Vagina (tissue), 2 donors: Measurements from ENCODE around the gene ARFGAP3. TPM values are rescaled to one million over a fixed set of nuclear protein-coding genes. Genes with fewer than 3 reads are reported as not detected.

Experiments
- DNase-seq, 2 donors: peaks; one replicate each; pipeline ENCODE4 v3.0.0-alpha.2; 2017; ENCODE audit errors: extremely low spot score in 2 of 2
- H3K27ac ChIP-seq: fragments of 200-600 bp; sonication (generic); one replicate; pipeline ENCODE4 v1.5.1; 2019
- H3K27me3 ChIP-seq: fragments of 200-600 bp; sonication (generic); one replicate; pipeline ENCODE4 v1.5.1; 2019
- H3K36me3 ChIP-seq, 2 donors: fragments of 200-600 bp; sonication (generic); one replicate each; pipeline ENCODE4 v1.5.1; 2017 to 2019
- H3K4me1 ChIP-seq: fragments of 200-600 bp; sonication (generic); one replicate; pipeline ENCODE4 v1.5.1; 2019
- H3K4me3 ChIP-seq, 2 donors: fragments of 200-600 bp; sonication (generic); 1 replicate in 1 of 2; 2 replicates in 1 of 2; pipeline ENCODE4 v1.5.1; 2016 to 2019
- H3K9me3 ChIP-seq: fragments of 200-600 bp; sonication (generic); one replicate; pipeline ENCODE4 v1.5.1; 2019
- CTCF ChIP-seq, 3 experiments: fragments of 450-650 bp in 2 of 3; fragments of 200-600 bp in 1 of 3; sonication (generic) in 1 of 3; IDR thresholded peaks; one replicate each; pipeline ENCODE4 v1.5.1; 2017 to 2019; ENCODE audit warnings: antibody characterized with exemption in 3 of 3, mild to moderate bottlenecking in 2 of 3, moderate library complexity in 2 of 3
- POLR2A ChIP-seq, 2 donors: fragments of 450-650 bp; IDR thresholded peaks; one replicate each; pipeline ENCODE4 v1.6.1; 2017; ENCODE audit warnings: antibody characterized with exemption in 2 of 2, mild to moderate bottlenecking in 2 of 2, moderate library complexity in 2 of 2
- POLR2AphosphoS5 ChIP-seq, 2 donors: sonication (generic); formaldehyde crosslinking; IDR thresholded peaks; one replicate each; pipeline ENCODE4 v1.9.0; 2017; ENCODE audit warnings: antibody characterized with exemption in 2 of 2, mild to moderate bottlenecking in 2 of 2, low read depth in 1 of 2; ENCODE audit not compliant: insufficient read depth in 1 of 2
- intact Hi-C: fragments of 100-400 bp; cut with DNase I; formaldehyde crosslinking; loops from one replicate; pipeline ENCODE4 v1.15.1; 2023
- total RNA-seq: library from RNA; depleted of rRNA; stranded (reverse); fragments of >200 nt; gene quantifications from one replicate; pipeline ENCODE4 v1.2.3, GENCODE V29; 2016

ARFGAP3 gene
- total RNA-seq, 1 donor from 2014 or later: 28.0 TPM

GRCh38 chr22:42780070-42780540, 77.0 kb downstream of the ARFGAP3 start:
- Histone ChIP-seq H3K9me3 (no peaks in the 10 kb centered on the region), H3K27me3 (no peaks in the 10 kb centered on the region), H3K36me3 (no peaks in the 10 kb centered on the region), H3K4me3 (no peak overlapping the region), H3K4me1 (no peaks in the 10 kb centered on the region), H3K27ac (no peak overlapping the region)
- peak; percentile 78 to 95 (median 87) for TF ChIP-seq CTCF (IDR thresholded peaks at IDR 0.05)
- peak in 1 of 2 donors; percentile 84 for TF ChIP-seq POLR2AphosphoS5 (IDR thresholded peaks at IDR 0.05; ENCODE audit: insufficient read depth in 1 of 2, low read depth in 1 of 2)
- TF ChIP-seq POLR2A (IDR thresholded peaks at IDR 0.05): no peak
- intact Hi-C loops: no loop called here
- no peak for DNase-seq

GRCh38 chr22:42777126-42777525, 79.9 kb downstream of the ARFGAP3 start:
- Histone ChIP-seq H3K9me3 (no peaks in the 10 kb centered on the region), H3K27ac (no peak overlapping the region), H3K4me3 (no peak overlapping the region), H3K36me3 (no peaks in the 10 kb centered on the region), H3K4me1 (no peaks in the 10 kb centered on the region), H3K27me3 (no peaks in the 10 kb centered on the region)
- intact Hi-C loops: no loop called here
- no peak for DNase-seq
- TF ChIP-seq CTCF (IDR thresholded peaks at IDR 0.05): no peak
- no peak for TF ChIP-seq POLR2A (IDR thresholded peaks at IDR 0.05)
- no peak for TF ChIP-seq POLR2AphosphoS5 (IDR thresholded peaks at IDR 0.05; ENCODE audit: insufficient read depth in 1 of 2, low read depth in 1 of 2)

- Histone ChIP-seq H3K4me1 (peaks cover 9% of the 10 kb centered on the region), H3K27me3 (no peaks in the 10 kb centered on the region), H3K9me3 (no peaks in the 10 kb centered on the region), H3K4me3 (no peak overlapping the region), H3K36me3 (no peaks in the 10 kb centered on the region), H3K27ac (no peak overlapping the region)
- no peak for TF ChIP-seq POLR2A (IDR thresholded peaks at IDR 0.05)
- TF ChIP-seq POLR2AphosphoS5 (IDR thresholded peaks at IDR 0.05; ENCODE audit: insufficient read depth in 1 of 2, low read depth in 1 of 2): no peak
- TF ChIP-seq CTCF (IDR thresholded peaks at IDR 0.05): no peak
- intact Hi-C loops: no loop called here
- DNase-seq: no peak
Measured at GRCh38 chr22:42773167-42773566, 83.9 kb downstream of the ARFGAP3 start.

- no peaks in the 10 kb centered on the region for H3K9me3 ChIP-seq
- TF ChIP-seq POLR2A (IDR thresholded peaks at IDR 0.05): no peak
- no peak for TF ChIP-seq POLR2AphosphoS5 (IDR thresholded peaks at IDR 0.05; ENCODE audit: insufficient read depth in 1 of 2, low read depth in 1 of 2)
- no peak for TF ChIP-seq CTCF (IDR thresholded peaks at IDR 0.05)
- peaks cover 9% of the 10 kb centered on the region for H3K4me1 ChIP-seq
- no peak overlapping the region for H3K4me3 ChIP-seq
- H3K27ac ChIP-seq: no peak overlapping the region
- no peaks in the 10 kb centered on the region for H3K36me3 ChIP-seq
- intact Hi-C loops: no loop called here
- no peak for DNase-seq
- H3K27me3 ChIP-seq: no peaks in the 10 kb centered on the region
Measured at GRCh38 chr22:42772647-42773046, 84.4 kb downstream of the ARFGAP3 start.

- H3K27ac ChIP-seq: peak overlapping the region; percentile 65
Measured at GRCh38 chr22:42770941-42771647, 86.0 kb downstream of the ARFGAP3 start.

More at GRCh38 chr22:42770941-42771647, 86.0 kb downstream of the ARFGAP3 start:
- intact Hi-C loops: no loop called here
- Histone ChIP-seq H3K4me3 (no peak overlapping the region), H3K4me1 (peaks cover 9% of the 10 kb centered on the region), H3K9me3 (no peaks in the 10 kb centered on the region), H3K36me3 (no peaks in the 10 kb centered on the region), H3K27me3 (no peaks in the 10 kb centered on the region)
- no peak for DNase-seq
- no peak for TF ChIP-seq POLR2AphosphoS5 (IDR thresholded peaks at IDR 0.05; ENCODE audit: insufficient read depth in 1 of 2, low read depth in 1 of 2)
- TF ChIP-seq CTCF (IDR thresholded peaks at IDR 0.05): no peak
- no peak for TF ChIP-seq POLR2A (IDR thresholded peaks at IDR 0.05)
